SH-SY5Y (cell line): ENCODE results near the gene VDR.

Experiments used
- GATA2 ChIP-seq: IDR thresholded peaks from 2 replicates; pipeline ENCODE4 v1.6.1; 2011; ENCODE audit warnings: mild to moderate bottlenecking, low read depth, low read length
- GATA3 ChIP-seq: IDR thresholded peaks from 2 replicates; pipeline ENCODE4 v1.6.1; 2011; ENCODE audit warnings: low read depth, mild to moderate bottlenecking, low read length, moderate library complexity

- no peak for TF ChIP-seq GATA2
- no peak for TF ChIP-seq GATA3
Observed at GRCh38 chr12:47883663-47884195, 21.1 kb downstream of the VDR start.
